ENCODE data around the gene HOXA9.

The HOXA9 gene

GRCh38 chr7:27163288-27164044, 1.9 kb downstream of the HOXA9 start:
- DNase-seq, result peak; percentile 58

- DNase-seq, result no peak
Observed at GRCh38 chr7:27162561-27163287, 2.6 kb downstream of the HOXA9 start.

GRCh38 chr7:27161721-27162560, 3.4 kb downstream of the HOXA9 start:
- DNase-seq, result no peak

GRCh38 chr7:27161214-27161720, 4.1 kb downstream of the HOXA9 start:
- DNase-seq, result peak; percentile 90

GRCh38 chr7:27160546-27161213, 4.7 kb downstream of the HOXA9 start:
- peak; percentile 94 for DNase-seq

- DNase-seq, result no peak
Observed at GRCh38 chr7:27160145-27160545, 5.2 kb downstream of the HOXA9 start.

GRCh38 chr7:27159266-27160144, 5.8 kb downstream of the HOXA9 start:
- no peak for DNase-seq

- DNase-seq, result peak; percentile 57
Observed at GRCh38 chr7:27158436-27159265, 6.7 kb downstream of the HOXA9 start.

- no peak for DNase-seq
Observed at GRCh38 chr7:27157702-27158431, 7.5 kb downstream of the HOXA9 start.

- no peak for DNase-seq
Observed at GRCh38 chr7:27156916-27157701, 8.2 kb downstream of the HOXA9 start.

GRCh38 chr7:27156508-27156898, 8.8 kb downstream of the HOXA9 start, which contains the start of gene HOXA7:
Gene HOXA7, minus strand, starts transcription at chr7:27156675. Its CDS starts 130 bp downstream, at chr7:27156545.
- DNase-seq, result peak; percentile 87

GRCh38 chr7:27155816-27156507, 9.4 kb downstream of the HOXA9 start:
- DNase-seq, result peak; percentile 78

GRCh38 chr7:27154901-27155815, 10.2 kb downstream of the HOXA9 start:
- peak; percentile 71 for DNase-seq

- DNase-seq, result no peak
Observed at GRCh38 chr7:27154369-27154768, 11.0 kb downstream of the HOXA9 start.

- DNase-seq, result no peak
Observed at GRCh38 chr7:27153526-27153925, 11.8 kb downstream of the HOXA9 start.

- no peak for DNase-seq
Observed at GRCh38 chr7:27152816-27153442, 12.4 kb downstream of the HOXA9 start.

Measured in hematopoietic multipotent progenitor cell treated with erythropoietin and hydrocortisone succinate and interleukin-3 and kit ligand, for 4 days (in vitro differentiated cells).